ENCODE results near the gene PAGE2. TPM values are rescaled to one million over a fixed set of nuclear protein-coding genes. Genes with fewer than 3 reads are reported as not detected.

PAGE2 gene
- total and polyA plus RNA-seq, 2 of the 13 experiments (the other 11 are each of a cell fraction or from before 2014, with no cell fraction given): not detected

GRCh38 chrX:55130481-55130880, 41.7 kb downstream of the PAGE2 start:
- CTCF ChIA-PET (ENCODE audit: low intra/inter-chr PET ratio, low total read pairs): no interaction called here
- Histone ChIP-seq H3K4me2 (ENCODE audit: low read depth, low read length) (no peak overlapping the region), H3K4me3 (replicated peaks in 1 of 3; ENCODE audit: insufficient read depth in 1 of 3, low read depth in 2 of 3, low read length in 3 of 3) (no peak overlapping the region), H4K20me1 (ENCODE audit: insufficient read depth, low read length) (no peaks in the 10 kb centered on the region), H3K27ac (ENCODE audit: extremely low read length, insufficient read depth, low read length) (no peak overlapping the region), H3K9me3 (ENCODE audit: low read length) (no peaks in the 10 kb centered on the region), H2AFZ (ENCODE audit: low read length) (no peak overlapping the region), H3K36me3 (replicated peaks in 1 of 2; ENCODE audit: control insufficient read depth in 1 of 2, insufficient read depth in 2 of 2, low read length in 2 of 2) (no peaks in the 10 kb centered on the region), H3K79me2 (ENCODE audit: insufficient read depth, low read length) (no peaks in the 10 kb centered on the region), H3K9ac (ENCODE audit: insufficient read depth, low read depth, low read length) (no peak overlapping the region), H3K27me3 (ENCODE audit: control insufficient read depth in 1 of 2, insufficient read depth in 2 of 2, low read length in 2 of 2) (no peaks in the 10 kb centered on the region), H3K4me1 (ENCODE audit: insufficient read depth, low read length) (no peaks in the 10 kb centered on the region)
- WGBS (ENCODE audit: low lambda C conversion rate): 0% methylated on average over 1 of the region's 4 CpGs
- no peak for FAIRE-seq
- in situ Hi-C loops (cut with HindIII; ENCODE audit: extremely low pct_ligation_motif_present, low pct_unique_long_range_greater_than_20kb) (loop anchor here (10.0 to 25.0 kb wide), 2 partner anchors 214 to 582 kb away; partner anchors contain the start of gene RRAGB), intact Hi-C loops (cut with micrococcal nuclease; ENCODE audit: unreplicated experiment) (no loop called here)
- DNase-seq (ENCODE audit: low spot score): no peak
- POLR2A ChIA-PET: no interaction called here
- no TSS peak for BruUV-seq (replicated peaks)
- no peak for ATAC-seq
- TF ChIP-seq, protein P1, sequence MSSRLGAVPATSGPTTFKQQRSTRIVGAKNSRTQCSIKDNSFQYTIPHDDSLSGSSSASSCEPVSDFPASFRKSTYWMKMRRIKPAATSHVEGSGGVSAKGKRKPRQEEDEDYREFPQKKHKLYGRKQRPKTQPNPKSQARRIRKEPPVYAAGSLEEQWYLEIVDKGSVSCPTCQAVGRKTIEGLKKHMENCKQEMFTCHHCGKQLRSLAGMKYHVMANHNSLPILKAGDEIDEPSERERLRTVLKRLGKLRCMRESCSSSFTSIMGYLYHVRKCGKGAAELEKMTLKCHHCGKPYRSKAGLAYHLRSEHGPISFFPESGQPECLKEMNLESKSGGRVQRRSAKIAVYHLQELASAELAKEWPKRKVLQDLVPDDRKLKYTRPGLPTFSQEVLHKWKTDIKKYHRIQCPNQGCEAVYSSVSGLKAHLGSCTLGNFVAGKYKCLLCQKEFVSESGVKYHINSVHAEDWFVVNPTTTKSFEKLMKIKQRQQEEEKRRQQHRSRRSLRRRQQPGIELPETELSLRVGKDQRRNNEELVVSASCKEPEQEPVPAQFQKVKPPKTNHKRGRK (CRISPR knock-in tag; IDR thresholded peaks at IDR 0.05): no peak
- TF ChIP-seq DR1 (CRISPR knock-in tag; IDR thresholded peaks at IDR 0.05) (no peak), MAX (IDR thresholded peaks at IDR 0.05) (no peak), ZNF263 (CRISPR knock-in tag; IDR thresholded peaks at IDR 0.05) (no peak), TRIM22 (IDR thresholded peaks at IDR 0.05) (no peak), FOSL2 (CRISPR knock-in tag; IDR thresholded peaks at IDR 0.05) (no peak), PCBP1 (IDR thresholded peaks at IDR 0.05; ENCODE audit: borderline replicate concordance, low read depth, low read length) (no peak), SUZ12 (IDR thresholded peaks at IDR 0.05; ENCODE audit: low read depth, low read length) (no peak), SOX6 (IDR thresholded peaks at IDR 0.05) (no peak), SOX6 (CRISPR knock-in tag; IDR thresholded peaks at IDR 0.05) (no peak), HNRNPUL1 (IDR thresholded peaks at IDR 0.05; ENCODE audit: low read depth, low read length) (no peak), ETV5 (CRISPR knock-in tag; IDR thresholded peaks at IDR 0.05; ENCODE audit: borderline replicate concordance) (no peak), CC2D1A (CRISPR knock-in tag; IDR thresholded peaks at IDR 0.05) (no peak)
- TF ChIP-seq, protein P2, sequence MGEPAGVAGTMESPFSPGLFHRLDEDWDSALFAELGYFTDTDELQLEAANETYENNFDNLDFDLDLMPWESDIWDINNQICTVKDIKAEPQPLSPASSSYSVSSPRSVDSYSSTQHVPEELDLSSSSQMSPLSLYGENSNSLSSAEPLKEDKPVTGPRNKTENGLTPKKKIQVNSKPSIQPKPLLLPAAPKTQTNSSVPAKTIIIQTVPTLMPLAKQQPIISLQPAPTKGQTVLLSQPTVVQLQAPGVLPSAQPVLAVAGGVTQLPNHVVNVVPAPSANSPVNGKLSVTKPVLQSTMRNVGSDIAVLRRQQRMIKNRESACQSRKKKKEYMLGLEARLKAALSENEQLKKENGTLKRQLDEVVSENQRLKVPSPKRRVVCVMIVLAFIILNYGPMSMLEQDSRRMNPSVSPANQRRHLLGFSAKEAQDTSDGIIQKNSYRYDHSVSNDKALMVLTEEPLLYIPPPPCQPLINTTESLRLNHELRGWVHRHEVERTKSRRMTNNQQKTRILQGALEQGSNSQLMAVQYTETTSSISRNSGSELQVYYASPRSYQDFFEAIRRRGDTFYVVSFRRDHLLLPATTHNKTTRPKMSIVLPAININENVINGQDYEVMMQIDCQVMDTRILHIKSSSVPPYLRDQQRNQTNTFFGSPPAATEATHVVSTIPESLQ (CRISPR knock-in tag; conservative IDR thresholded peaks at IDR 0.05): no peak
